GM12878 (cell line): ENCODE measurements around the gene SNX15. TPM values are rescaled to one million over a fixed set of nuclear protein-coding genes. Genes with fewer than 3 reads are reported as not detected.

Experiments used
- ATAC-seq: fragments of 200-7000 bp; cut with Tn5 transposase; 3 replicates; pipeline ENCODE4 v1.9.1; 2020; ENCODE audit warnings: mild to moderate bottlenecking, moderate library complexity
- BruUV-seq: library from RNA; stranded (reverse); fragments of 400-500 nt; replicated peaks from 2 replicates; lab custom pipeline; 2021; lab: Mats Ljungman, UMichigan
- CTCF ChIA-PET: fragments of 300-600 bp; sonication (Branson Sonifier 250); formaldehyde crosslinking; extraction: SDS; loops from one replicate; lab custom pipeline; 2021; ENCODE audit warnings: inconsistent platforms; lab: Yijun Ruan, JAX
- POLR2A ChIA-PET: fragments of 350-600 bp; formaldehyde crosslinking; extraction: SDS; loops from one replicate; lab custom pipeline; 2021; ENCODE audit warnings: inconsistent platforms; lab: Charles Lee
- RAD21 ChIA-PET: fragments of 300-600 bp; sonication (Branson Sonifier 250); formaldehyde crosslinking; loops from one replicate; lab custom pipeline; 2023; ENCODE audit warnings: antibody characterized with exemption; ENCODE audit not compliant: unreplicated experiment; lab: Charles Lee
- SMC1A ChIA-PET: fragments of 300-600 bp; sonication (Branson Sonifier 250); formaldehyde crosslinking; loops from one replicate; lab custom pipeline; 2023; ENCODE audit not compliant: unreplicated experiment, uncharacterized antibody; lab: Charles Lee
- DNase-seq: peaks from one replicate; pipeline ENCODE4 v3.0.0-alpha.2; 2011; ENCODE audit warnings: low read depth, low spot score
- FAIRE-seq: peaks from 3 replicates; lab custom pipeline; 2011; peaks lifted over from hg19 to GRCh38; lab: Jason Lieb, UNC
- H2AFZ ChIP-seq: 2 replicates; pipeline ENCODE4 v1.6.0; 2011; ENCODE audit warnings: low read depth, low read length, control low read depth; ENCODE audit not compliant: control insufficient read depth
- H3K27ac ChIP-seq: 2 replicates; pipeline ENCODE4 v1.5.1; 2011; ENCODE audit warnings: control low read depth; ENCODE audit not compliant: control insufficient read depth, insufficient read depth
- H3K27me3 ChIP-seq, 2 experiments: replicated peaks in 1 of 2; 2 replicates each; pipeline versions ENCODE4 v1.6.0 to v1.6.1; 2011; ENCODE audit warnings: low read length in 1 of 2; ENCODE audit not compliant: control insufficient read depth in 2 of 2, insufficient read depth in 2 of 2
- H3K36me3 ChIP-seq, 2 experiments: 2 replicates each; pipeline ENCODE4 v1.5.1; 2011; ENCODE audit warnings: low read length in 1 of 2; ENCODE audit not compliant: control insufficient read depth in 2 of 2, insufficient read depth in 2 of 2
- H3K4me1 ChIP-seq: 2 replicates; pipeline ENCODE4 v1.6.1; 2011; ENCODE audit warnings: mild to moderate bottlenecking, low read length, moderate library complexity, mixed read lengths; ENCODE audit not compliant: control insufficient read depth, insufficient read depth
- H3K4me2 ChIP-seq: 2 replicates; pipeline ENCODE4 v1.6.0; 2011; ENCODE audit warnings: control low read depth; ENCODE audit not compliant: control insufficient read depth, insufficient read depth
- H3K4me3 ChIP-seq: fragments of 200-600 bp; sonication (generic); 2 replicates; pipeline ENCODE4 v1.5.1; 2016
- H3K79me2 ChIP-seq: 2 replicates; pipeline ENCODE4 v1.6.0; 2011; ENCODE audit warnings: low read length; ENCODE audit not compliant: control insufficient read depth, insufficient read depth
- H3K9ac ChIP-seq: 2 replicates; pipeline ENCODE4 v1.8.0; 2011; ENCODE audit warnings: low read length, control low read depth, mixed read lengths; ENCODE audit not compliant: control insufficient read depth, insufficient read depth
- H3K9me3 ChIP-seq: replicated peaks from 3 replicates; pipeline ENCODE4 v1.5.1; 2011; ENCODE audit warnings: mild to moderate bottlenecking, low read length; ENCODE audit not compliant: control insufficient read depth, insufficient read depth
- H4K20me1 ChIP-seq: 2 replicates; pipeline ENCODE4 v1.6.0; 2011; ENCODE audit not compliant: control insufficient read depth, insufficient read depth
- ATF2 ChIP-seq: IDR thresholded peaks from 2 replicates; pipeline ENCODE4 v1.6.1; 2012; ENCODE audit warnings: low read length, inconsistent platforms
- BCL11A ChIP-seq: IDR thresholded peaks from 2 replicates; pipeline ENCODE4 v1.6.1; 2011; ENCODE audit warnings: low read depth, low read length
- CHD4 ChIP-seq: fragments of 200-600 bp; sonication (generic); IDR thresholded peaks from 2 replicates; pipeline ENCODE4 v1.6.1; 2016; ENCODE audit warnings: mild to moderate bottlenecking
- CREB1 ChIP-seq: IDR thresholded peaks from 2 replicates; pipeline ENCODE4 v1.6.1; 2012; ENCODE audit warnings: low read depth, mild to moderate bottlenecking, inconsistent platforms
- CREM ChIP-seq: IDR thresholded peaks from 2 replicates; pipeline ENCODE4 v1.6.1; 2014; ENCODE audit warnings: antibody characterized with exemption, low read depth
- EP300 ChIP-seq, 2 experiments: fragments of 150-350 bp in 1 of 2; IDR thresholded peaks; 2 replicates each; pipeline ENCODE4 v1.6.1; 2011 to 2012; ENCODE audit warnings: low read depth in 2 of 2, low read length in 2 of 2, borderline replicate concordance in 1 of 2, improper control_type of control experiment in 1 of 2, inconsistent platforms in 1 of 2; ENCODE audit not compliant: control insufficient read depth in 1 of 2
- JUND ChIP-seq: IDR thresholded peaks from 2 replicates; pipeline ENCODE4 v1.6.1; 2012; ENCODE audit warnings: low read depth, mild to moderate bottlenecking, low read length, improper control_type of control experiment, moderate library complexity
- MYB ChIP-seq: fragments of 150-350 bp; IDR thresholded peaks from 2 replicates; pipeline ENCODE4 v1.6.1; 2014; ENCODE audit warnings: mild to moderate bottlenecking, low read depth, low read length, borderline replicate concordance
- NR2F1 ChIP-seq: fragments of 450-650 bp; conservative IDR thresholded peaks from 2 replicates; pipeline ENCODE4 v1.6.1; 2017; ENCODE audit warnings: mild to moderate bottlenecking
- RAD51 ChIP-seq: fragments of 450-650 bp; IDR thresholded peaks from 2 replicates; pipeline ENCODE4 v1.6.1; 2016; ENCODE audit warnings: moderate library complexity, mild to moderate bottlenecking, inconsistent platforms
- SMAD1 ChIP-seq: fragments of 450-650 bp; IDR thresholded peaks from 2 replicates; pipeline ENCODE4 v1.6.1; 2018; ENCODE audit warnings: mild to moderate bottlenecking, low read depth; ENCODE audit not compliant: partially characterized antibody
- SP1 ChIP-seq: IDR thresholded peaks from one replicate; pipeline ENCODE4 v1.6.1; 2011; ENCODE audit warnings: low read depth, low read length
- SPI1 ChIP-seq: IDR thresholded peaks from 2 replicates; pipeline ENCODE4 v1.6.1; 2011; ENCODE audit warnings: low read depth, mild to moderate bottlenecking, low read length, moderate library complexity, borderline replicate concordance; ENCODE audit not compliant: insufficient read depth
- ZZZ3 ChIP-seq: IDR thresholded peaks from 2 replicates; pipeline ENCODE4 v1.6.1; 2011; ENCODE audit warnings: low read depth; ENCODE audit not compliant: control insufficient read depth, insufficient read length
- WGBS: methylation state at CpG from one replicate; pipeline ENCODE4 v1.1.6; 2016; ENCODE audit warnings: low lambda C conversion rate; ENCODE audit not compliant: insufficient replicate concordance, insufficient coverage; ENCODE audit errors: missing lambda C conversion rate; 5-methylcytosine and 5-hydroxymethylcytosine counted together
- in situ Hi-C: fragments of 300-500 bp; cut with MboI; formaldehyde crosslinking; loops from 9 replicates; pipeline ENCODE4 v1.14.3; 2018; ENCODE audit warnings: mixed read lengths
- intact Hi-C: fragments of 100-400 bp; cut with micrococcal nuclease; formaldehyde crosslinking; loops from one replicate; pipeline ENCODE4 v1.14.2; 2022; ENCODE audit not compliant: unreplicated experiment
- polyA plus RNA-seq, 11 experiments: library from polyadenylated mRNA; depleted of rRNA in 4 of 11; unstranded in 6 of 11; stranded (reverse) in 5 of 11; fragments of >200 nt; fragmentation: Nextera tagmentation in 4 of 11; fragmentation: Illumina TruSeq in 1 of 11; extraction: Ambion mirVana in 4 of 11; extraction: Trizol in 1 of 11; gene quantifications; 1 replicate in 1 of 11; 2 replicates in 10 of 11; pipeline versions ENCODE4 v1.2.1 to v1.2.3, GENCODE V29; 2011 to 2016; ENCODE audit warnings: inconsistent platforms in 2 of 11, missing spikeins in 2 of 11, low read depth in 1 of 11
- total RNA-seq, 4 experiments: library from RNA; depleted of rRNA in 3 of 4; stranded (reverse); fragments of >200 nt in 3 of 4; fragmentation: Illumina TruSeq in 1 of 4; extraction: Trizol in 1 of 4; gene quantifications; 2 replicates each; pipeline versions ENCODE4 v1.2.1 to v1.2.3, GENCODE V29; 2013 to 2021
- TF ChIP-seq, protein P1 (sequence below): IDR thresholded peaks from 2 replicates; pipeline ENCODE4 v1.6.1; 2011; ENCODE audit warnings: borderline replicate concordance, low read depth, mild to moderate bottlenecking, moderate library complexity, low read length; ENCODE audit not compliant: insufficient read depth, poor library complexity, severe bottlenecking
- TF ChIP-seq, protein P2 (sequence below): fragments of 150-350 bp; IDR thresholded peaks from 2 replicates; pipeline ENCODE4 v1.6.1; 2016; ENCODE audit warnings: low read depth, low read length

The SNX15 gene
- total and polyA plus RNA-seq, 10 of the 15 experiments (the other 5 are each of a cell fraction or from before 2014, with no cell fraction given), result 2.4 to 24.0 (median 16.1) TPM

DNA sequence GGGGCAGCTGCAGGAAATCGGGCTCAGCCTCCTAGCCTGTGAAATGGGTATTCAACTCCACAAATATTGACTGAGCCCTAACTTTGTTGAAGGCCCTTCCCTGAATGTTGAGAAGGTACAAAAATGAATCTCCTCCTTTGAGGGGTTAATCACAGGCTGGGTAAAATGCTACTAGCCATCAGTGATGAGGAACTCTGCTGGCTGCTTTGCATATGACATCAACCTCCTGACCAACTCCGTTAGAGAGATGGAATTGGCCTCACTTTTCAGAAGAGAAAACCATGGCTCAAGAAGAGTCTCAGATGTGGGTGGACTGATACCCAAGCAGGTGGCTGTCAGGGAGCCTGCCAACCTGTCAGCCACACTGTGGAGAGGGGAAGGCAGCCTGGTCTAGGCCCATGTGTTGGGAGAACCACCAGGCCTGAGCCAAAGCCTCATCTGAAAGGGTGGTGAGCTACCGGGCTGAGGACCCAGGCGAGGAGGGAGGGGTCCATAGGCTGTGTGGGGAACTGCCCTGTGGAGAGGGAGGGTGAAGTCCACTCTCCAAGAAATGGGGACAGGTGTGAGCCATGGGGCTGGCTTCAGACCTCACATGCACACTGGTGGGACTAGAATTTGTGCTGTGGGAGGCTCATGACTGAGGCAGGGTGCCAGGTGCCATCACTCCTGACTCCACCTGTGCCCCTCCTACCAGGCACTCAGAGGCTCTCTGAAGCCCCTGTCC is 44.8 kb downstream of the SNX15 start (continued):
- no peak for TF ChIP-seq EP300 (IDR thresholded peaks at IDR 0.05; ENCODE audit: borderline replicate concordance in 1 of 2, control insufficient read depth in 1 of 2, low read depth in 2 of 2, low read length in 2 of 2)
- TF ChIP-seq, all 136 proteins: peak for 9

DNA sequence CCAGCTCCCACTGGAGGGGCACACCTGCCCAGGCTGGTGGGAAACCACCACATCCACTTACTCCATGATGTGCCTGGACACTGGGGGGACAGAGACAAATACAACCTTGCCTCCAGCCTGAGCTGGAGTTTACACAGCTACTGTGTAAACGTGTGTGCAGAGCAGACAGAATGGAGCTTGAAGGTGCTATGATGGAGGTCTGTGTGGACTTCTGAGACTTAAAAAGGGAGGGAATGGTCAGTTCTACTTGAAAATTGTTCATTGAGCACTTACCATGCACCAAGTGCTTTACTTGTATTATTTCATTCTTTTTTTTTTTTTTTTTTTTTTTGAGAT is 45.4 kb downstream of the SNX15 start:
- H3K9ac ChIP-seq, result no peak overlapping the region
- H4K20me1 ChIP-seq, result no peaks in the 10 kb centered on the region
- peak overlapping the region; percentile 16; the same call in 1 of the 2 replicates for H3K27ac ChIP-seq
- FAIRE-seq (no peak), DNase-seq (no peak), ATAC-seq (no peak)
- 44% methylated on average over 1 of the region's 1 CpG for WGBS
- peaks cover 2% of the 10 kb centered on the region for H3K79me2 ChIP-seq
- no peak overlapping the region for H3K4me2 ChIP-seq
- H3K9me3 ChIP-seq, result no peaks in the 10 kb centered on the region
- RAD21 ChIA-PET, result interaction anchor here (1.1 kb wide), 1 partner anchor 58 kb away, joined by 5 read pairs; the partner anchor contains the start of gene ARL2
- no peaks in the 10 kb centered on the region for H3K27me3 ChIP-seq
- H3K36me3 ChIP-seq, result peaks cover 0 to 7% of the 10 kb centered on the region in 2 experiments; a peak in 3 of 4 replicates
- intact Hi-C loops (no loop called here), in situ Hi-C loops (no loop called here)
- CTCF ChIA-PET, result interaction anchor here (1.1 kb wide), 1 partner anchor 58 kb away, joined by 4 read pairs; no protein-coding TSS in a partner anchor
- SMC1A ChIA-PET, result interaction anchor here (1.1 kb wide), 1 partner anchor 9 kb away, joined by 3 read pairs; no protein-coding TSS in a partner anchor
- POLR2A ChIA-PET, result interaction anchor here (0.5 to 1.4 kb wide), 4 partner anchors 11 to 22 kb away, joined by 3 to 12 read pairs (median 6); no protein-coding TSS in a partner anchor
- no TSS peak for BruUV-seq
- peaks cover 11% of the 10 kb centered on the region for H3K4me1 ChIP-seq
- H3K4me3 ChIP-seq, result no peak overlapping the region
- H2AFZ ChIP-seq, result peak overlapping the region; percentile 4; the same call in 1 of the 2 replicates
- TF ChIP-seq ATF2 (no peak), BCL11A (no peak), RAD51 (no peak), SPI1 (no peak), CREB1 (no peak), MYB (no peak), JUND (no peak), ZZZ3 (no peak), NR2F1 (no peak), SP1 (no peak), SMAD1 (no peak), CREM (no peak), CHD4 (no peak)
- TF ChIP-seq, protein P1, sequence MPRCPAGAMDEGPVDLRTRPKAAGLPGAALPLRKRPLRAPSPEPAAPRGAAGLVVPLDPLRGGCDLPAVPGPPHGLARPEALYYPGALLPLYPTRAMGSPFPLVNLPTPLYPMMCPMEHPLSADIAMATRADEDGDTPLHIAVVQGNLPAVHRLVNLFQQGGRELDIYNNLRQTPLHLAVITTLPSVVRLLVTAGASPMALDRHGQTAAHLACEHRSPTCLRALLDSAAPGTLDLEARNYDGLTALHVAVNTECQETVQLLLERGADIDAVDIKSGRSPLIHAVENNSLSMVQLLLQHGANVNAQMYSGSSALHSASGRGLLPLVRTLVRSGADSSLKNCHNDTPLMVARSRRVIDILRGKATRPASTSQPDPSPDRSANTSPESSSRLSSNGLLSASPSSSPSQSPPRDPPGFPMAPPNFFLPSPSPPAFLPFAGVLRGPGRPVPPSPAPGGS, result no peak
- TF ChIP-seq, protein P2, sequence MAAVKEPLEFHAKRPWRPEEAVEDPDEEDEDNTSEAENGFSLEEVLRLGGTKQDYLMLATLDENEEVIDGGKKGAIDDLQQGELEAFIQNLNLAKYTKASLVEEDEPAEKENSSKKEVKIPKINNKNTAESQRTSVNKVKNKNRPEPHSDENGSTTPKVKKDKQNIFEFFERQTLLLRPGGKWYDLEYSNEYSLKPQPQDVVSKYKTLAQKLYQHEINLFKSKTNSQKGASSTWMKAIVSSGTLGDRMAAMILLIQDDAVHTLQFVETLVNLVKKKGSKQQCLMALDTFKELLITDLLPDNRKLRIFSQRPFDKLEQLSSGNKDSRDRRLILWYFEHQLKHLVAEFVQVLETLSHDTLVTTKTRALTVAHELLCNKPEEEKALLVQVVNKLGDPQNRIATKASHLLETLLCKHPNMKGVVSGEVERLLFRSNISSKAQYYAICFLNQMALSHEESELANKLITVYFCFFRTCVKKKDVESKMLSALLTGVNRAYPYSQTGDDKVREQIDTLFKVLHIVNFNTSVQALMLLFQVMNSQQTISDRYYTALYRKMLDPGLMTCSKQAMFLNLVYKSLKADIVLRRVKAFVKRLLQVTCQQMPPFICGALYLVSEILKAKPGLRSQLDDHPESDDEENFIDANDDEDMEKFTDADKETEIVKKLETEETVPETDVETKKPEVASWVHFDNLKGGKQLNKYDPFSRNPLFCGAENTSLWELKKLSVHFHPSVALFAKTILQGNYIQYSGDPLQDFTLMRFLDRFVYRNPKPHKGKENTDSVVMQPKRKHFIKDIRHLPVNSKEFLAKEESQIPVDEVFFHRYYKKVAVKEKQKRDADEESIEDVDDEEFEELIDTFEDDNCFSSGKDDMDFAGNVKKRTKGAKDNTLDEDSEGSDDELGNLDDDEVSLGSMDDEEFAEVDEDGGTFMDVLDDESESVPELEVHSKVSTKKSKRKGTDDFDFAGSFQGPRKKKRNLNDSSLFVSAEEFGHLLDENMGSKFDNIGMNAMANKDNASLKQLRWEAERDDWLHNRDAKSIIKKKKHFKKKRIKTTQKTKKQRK, result no peak
